HepG2 (cell line): ENCODE data around the gene TXNDC11. TPM values are rescaled to one million over a fixed set of nuclear protein-coding genes. Genes with fewer than 3 reads are reported as not detected.

Source experiments
- CBX2 ChIP-seq, 2 experiments: fragments of 200-600 bp in 1 of 2; sonication (generic); formaldehyde crosslinking in 1 of 2; IDR thresholded peaks; 2 replicates each; pipeline versions ENCODE4 v1.7.0 to v1.8.1; 2018 to 2022; ENCODE audit warnings: low read depth in 2 of 2, low read length in 1 of 2, mild to moderate bottlenecking in 1 of 2, missing genetic modification reagents in 1 of 2
- HNRNPLL ChIP-seq: fragments of 200-400 bp; formaldehyde crosslinking; IDR thresholded peaks from 2 replicates; pipeline ENCODE4 v1.6.1; 2017; ENCODE audit warnings: mild to moderate bottlenecking, low read depth, low read length; ENCODE audit not compliant: poor library complexity, severe bottlenecking
- MIXL1 ChIP-seq: IDR thresholded peaks from 2 replicates; pipeline ENCODE4 v1.6.1; 2016
- NR1H2 ChIP-seq: sonication (generic); formaldehyde crosslinking; IDR thresholded peaks from 2 replicates; pipeline ENCODE4 v1.8.1; 2022; ENCODE audit warnings: low read depth, missing genetic modification reagents, borderline replicate concordance
- NR2F1 ChIP-seq, 2 experiments: fragments of 450-650 bp in 1 of 2; formaldehyde crosslinking in 1 of 2; IDR thresholded peaks; 2 replicates each; pipeline versions ENCODE4 v1.5.0 to v1.6.1; 2016 to 2020; ENCODE audit warnings: mild to moderate bottlenecking in 1 of 2, missing compliant biosample characterization in 1 of 2, missing genetic modification reagents in 1 of 2, moderate library complexity in 1 of 2
- POLR2AphosphoS5 ChIP-seq: IDR thresholded peaks from 2 replicates; pipeline ENCODE4 v1.6.1; 2012; ENCODE audit warnings: low read depth, low read length
- RXRB ChIP-seq: IDR thresholded peaks from 2 replicates; pipeline ENCODE4 v1.6.1; 2016; ENCODE audit warnings: borderline replicate concordance, missing genetic modification reagents, missing compliant biosample characterization
- SIN3B ChIP-seq: fragments of 150-350 bp; IDR thresholded peaks from 2 replicates; pipeline ENCODE4 v1.6.1; 2014; ENCODE audit warnings: low read length
- SMAD9 ChIP-seq: sonication (generic); formaldehyde crosslinking; IDR thresholded peaks from 2 replicates; pipeline ENCODE4 v1.5.1; 2020; ENCODE audit warnings: mild to moderate bottlenecking, missing genetic modification reagents
- ZNF558 ChIP-seq: sonication (generic); formaldehyde crosslinking; IDR thresholded peaks from 2 replicates; pipeline ENCODE4 v1.9.0; 2022; ENCODE audit warnings: mild to moderate bottlenecking, missing genetic modification reagents, borderline replicate concordance
- ZNF687 ChIP-seq: sonication (generic); formaldehyde crosslinking; IDR thresholded peaks from 2 replicates; pipeline ENCODE4 v1.5.1; 2020; ENCODE audit warnings: mild to moderate bottlenecking, missing genetic modification reagents, moderate library complexity
- ZNF841 ChIP-seq: sonication (generic); formaldehyde crosslinking; IDR thresholded peaks from 2 replicates; pipeline ENCODE4 v1.8.1; 2023; ENCODE audit warnings: missing genetic modification reagents, borderline replicate concordance
- ZNF879 ChIP-seq: sonication (generic); formaldehyde crosslinking; IDR thresholded peaks from 2 replicates; pipeline ENCODE4 v1.8.1; 2023; ENCODE audit warnings: missing genetic modification reagents
- polyA plus RNA-seq, 8 experiments: library from polyadenylated mRNA; depleted of rRNA in 3 of 8; stranded (reverse) in 7 of 8; unstranded in 1 of 8; fragments of >200 nt; fragmentation: Illumina TruSeq in 4 of 8; extraction: Trizol in 4 of 8; gene quantifications; 2 replicates each; pipeline versions ENCODE4 v1.2.1 to v1.2.3, GENCODE V29; 2011 to 2016; ENCODE audit warnings: low read depth in 4 of 8, missing spikeins in 1 of 8, mixed read lengths in 1 of 8; ENCODE audit not compliant: insufficient read depth in 1 of 8
- total RNA-seq, 5 experiments: library from RNA; depleted of rRNA; stranded (reverse); fragments of >200 nt; fragmentation: Illumina TruSeq; extraction: Trizol; gene quantifications; 2 replicates each; pipeline ENCODE4 v1.2.3, GENCODE V29; 2016; ENCODE audit warnings: low read depth in 1 of 5
- TF ChIP-seq, protein P1 (sequence below): sonication (generic); formaldehyde crosslinking; IDR thresholded peaks from 2 replicates; pipeline ENCODE4 v1.4.0; 2020; ENCODE audit warnings: mild to moderate bottlenecking, missing genetic modification reagents
- TF ChIP-seq, protein P2 (sequence below): IDR thresholded peaks from 2 replicates; pipeline ENCODE4 v1.6.1; 2012; ENCODE audit warnings: low read length, improper control_type of control experiment

Gene TXNDC11
- total and polyA plus RNA-seq, 2 of the 13 experiments (the other 11 are each of a cell fraction or from before 2014, with no cell fraction given), result 74.9 to 123 TPM

DNA sequence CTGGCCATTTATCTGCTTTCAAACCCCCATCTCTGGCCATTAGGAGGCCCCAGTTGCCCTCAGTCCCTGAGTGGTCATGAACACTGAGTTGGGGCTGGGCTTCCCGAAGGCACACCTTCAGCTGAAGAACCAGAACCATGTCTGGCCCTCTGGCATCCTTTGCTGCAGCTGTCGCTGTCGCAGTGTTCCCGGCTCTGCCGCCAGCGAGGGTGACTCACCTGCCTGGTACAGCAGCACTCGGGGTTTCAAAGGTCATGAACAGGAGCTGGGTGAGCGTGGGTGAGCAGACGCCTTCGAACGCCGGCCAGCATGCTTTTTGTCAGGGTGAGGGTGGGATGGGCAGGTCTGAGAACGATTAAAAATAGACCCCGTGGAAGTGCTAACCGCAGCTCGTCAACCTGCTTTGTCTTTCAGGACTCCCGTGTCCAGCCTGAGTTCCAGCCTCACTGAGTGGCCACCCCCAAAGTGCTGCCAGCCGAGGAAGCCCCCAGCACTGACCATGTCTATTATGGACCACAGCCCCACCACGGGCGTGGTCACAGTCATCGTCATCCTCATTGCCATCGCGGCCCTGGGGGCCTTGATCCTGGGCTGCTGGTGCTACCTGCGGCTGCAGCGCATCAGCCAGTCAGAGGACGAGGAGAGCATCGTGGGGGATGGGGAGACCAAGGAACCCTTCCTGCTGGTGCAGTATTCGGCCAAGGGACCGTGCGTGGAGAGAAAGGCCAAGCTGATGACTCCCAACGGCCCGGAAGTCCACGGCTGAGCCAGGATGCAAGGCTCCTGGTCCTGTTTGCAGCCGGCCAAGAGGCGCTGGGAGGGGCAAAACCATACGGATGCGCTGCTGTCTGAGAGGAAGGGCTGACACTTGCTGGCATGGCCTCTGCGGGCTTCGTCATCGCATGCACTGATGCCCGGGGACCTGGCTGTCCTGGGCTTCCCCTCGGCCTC, 66.8 kb downstream of the TXNDC11 start (continued):
- TF ChIP-seq ZNF687 (CRISPR knock-in tag), result peak; percentile 98
- TF ChIP-seq SIN3B, result no peak
- no peak for TF ChIP-seq CBX2 (IDR thresholded peaks at IDR 0.05; ENCODE audit: low read depth, low read length)
- no peak for TF ChIP-seq CBX2 (CRISPR knock-in tag; IDR thresholded peaks at IDR 0.05; ENCODE audit: low read depth)
- no peak for TF ChIP-seq ZNF841 (CRISPR knock-in tag)
- no peak for TF ChIP-seq ZNF558 (CRISPR knock-in tag)
- no peak for TF ChIP-seq SMAD9 (CRISPR knock-in tag)
- no peak for TF ChIP-seq HNRNPLL
- peak; percentile 75; the same call in 1 of the 2 replicates for TF ChIP-seq RXRB (CRISPR knock-in tag)
- TF ChIP-seq POLR2AphosphoS5, result no peak
- TF ChIP-seq ZNF879 (CRISPR knock-in tag), result no peak
- TF ChIP-seq, protein P1, sequence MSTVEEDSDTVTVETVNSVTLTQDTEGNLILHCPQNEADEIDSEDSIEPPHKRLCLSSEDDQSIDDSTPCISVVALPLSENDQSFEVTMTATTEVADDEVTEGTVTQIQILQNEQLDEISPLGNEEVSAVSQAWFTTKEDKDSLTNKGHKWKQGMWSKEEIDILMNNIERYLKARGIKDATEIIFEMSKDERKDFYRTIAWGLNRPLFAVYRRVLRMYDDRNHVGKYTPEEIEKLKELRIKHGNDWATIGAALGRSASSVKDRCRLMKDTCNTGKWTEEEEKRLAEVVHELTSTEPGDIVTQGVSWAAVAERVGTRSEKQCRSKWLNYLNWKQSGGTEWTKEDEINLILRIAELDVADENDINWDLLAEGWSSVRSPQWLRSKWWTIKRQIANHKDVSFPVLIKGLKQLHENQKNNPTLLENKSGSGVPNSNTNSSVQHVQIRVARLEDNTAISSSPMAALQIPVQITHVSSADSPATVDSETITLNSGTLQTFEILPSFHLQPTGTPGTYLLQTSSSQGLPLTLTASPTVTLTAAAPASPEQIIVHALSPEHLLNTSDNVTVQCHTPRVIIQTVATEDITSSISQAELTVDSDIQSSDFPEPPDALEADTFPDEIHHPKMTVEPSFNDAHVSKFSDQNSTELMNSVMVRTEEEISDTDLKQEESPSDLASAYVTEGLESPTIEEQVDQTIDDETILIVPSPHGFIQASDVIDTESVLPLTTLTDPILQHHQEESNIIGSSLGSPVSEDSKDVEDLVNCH, result no peak
- peak; percentile 82 to 88 for TF ChIP-seq NR2F1 (CRISPR knock-in tag; IDR thresholded peaks at IDR 0.05)
- TF ChIP-seq, protein P2, sequence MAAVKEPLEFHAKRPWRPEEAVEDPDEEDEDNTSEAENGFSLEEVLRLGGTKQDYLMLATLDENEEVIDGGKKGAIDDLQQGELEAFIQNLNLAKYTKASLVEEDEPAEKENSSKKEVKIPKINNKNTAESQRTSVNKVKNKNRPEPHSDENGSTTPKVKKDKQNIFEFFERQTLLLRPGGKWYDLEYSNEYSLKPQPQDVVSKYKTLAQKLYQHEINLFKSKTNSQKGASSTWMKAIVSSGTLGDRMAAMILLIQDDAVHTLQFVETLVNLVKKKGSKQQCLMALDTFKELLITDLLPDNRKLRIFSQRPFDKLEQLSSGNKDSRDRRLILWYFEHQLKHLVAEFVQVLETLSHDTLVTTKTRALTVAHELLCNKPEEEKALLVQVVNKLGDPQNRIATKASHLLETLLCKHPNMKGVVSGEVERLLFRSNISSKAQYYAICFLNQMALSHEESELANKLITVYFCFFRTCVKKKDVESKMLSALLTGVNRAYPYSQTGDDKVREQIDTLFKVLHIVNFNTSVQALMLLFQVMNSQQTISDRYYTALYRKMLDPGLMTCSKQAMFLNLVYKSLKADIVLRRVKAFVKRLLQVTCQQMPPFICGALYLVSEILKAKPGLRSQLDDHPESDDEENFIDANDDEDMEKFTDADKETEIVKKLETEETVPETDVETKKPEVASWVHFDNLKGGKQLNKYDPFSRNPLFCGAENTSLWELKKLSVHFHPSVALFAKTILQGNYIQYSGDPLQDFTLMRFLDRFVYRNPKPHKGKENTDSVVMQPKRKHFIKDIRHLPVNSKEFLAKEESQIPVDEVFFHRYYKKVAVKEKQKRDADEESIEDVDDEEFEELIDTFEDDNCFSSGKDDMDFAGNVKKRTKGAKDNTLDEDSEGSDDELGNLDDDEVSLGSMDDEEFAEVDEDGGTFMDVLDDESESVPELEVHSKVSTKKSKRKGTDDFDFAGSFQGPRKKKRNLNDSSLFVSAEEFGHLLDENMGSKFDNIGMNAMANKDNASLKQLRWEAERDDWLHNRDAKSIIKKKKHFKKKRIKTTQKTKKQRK, result no peak
- no peak for TF ChIP-seq NR1H2 (CRISPR knock-in tag)
- TF ChIP-seq MIXL1 (CRISPR knock-in tag), result 0 out of 2 replicates have a peak, but pooled peaks have one; percentile 19
